Measurements from ENCODE around the gene SLC9A3. TPM values are rescaled to one million over a fixed set of nuclear protein-coding genes. Genes with fewer than 3 reads are reported as not detected.

Gene SLC9A3
- total RNA-seq, 1 experiment from 2014 or later = 0.85 TPM

- no peak within 1 kb of the TSS for H2BK12ac ChIP-seq (ENCODE audit: insufficient read length, low read depth, low read length)
- peak within 1 kb of the TSS; percentile 94 to 98 for H3K4me3 Mint-ChIP-seq
- peaks cover 10% of the 10 kb centered on the region for H3K79me1 ChIP-seq (ENCODE audit: insufficient read depth, low read depth, low read length, poor library complexity, severe bottlenecking)
- no peaks in the 10 kb centered on the region for H3K4me1 ChIP-seq (ENCODE audit: insufficient read depth, low read length)
- no peak within 1 kb of the TSS for H2BK20ac ChIP-seq (ENCODE audit: low read depth, low read length, poor library complexity, severe bottlenecking)
- no CpG with 5 or more reads among the region's 73 CpGs for WGBS (ENCODE audit: extremely low coverage, insufficient read length, low lambda C conversion rate)
- no peak within 1 kb of the TSS for H4K8ac ChIP-seq (replicated peaks; ENCODE audit: insufficient read length, low read depth, low read length)
- no peak within 1 kb of the TSS for H3K56ac ChIP-seq (ENCODE audit: insufficient read length, low read depth, low read length)
- TF ChIP-seq CTCF (conservative IDR thresholded peaks at IDR 0.05) = no peak
- H3K4ac ChIP-seq (ENCODE audit: low read depth, low read length) = no peak within 1 kb of the TSS
- H3T11ph ChIP-seq (ENCODE audit: low read length) = no peak within 1 kb of the TSS
- H3K79me2 ChIP-seq (ENCODE audit: insufficient read depth, low read length) = peaks cover 6% of the 10 kb centered on the region; the same call in 1 of the 2 replicates
- no peaks in the 10 kb centered on the region for H3K27me3 ChIP-seq (ENCODE audit: insufficient read depth, low read length)
- H2AFZ ChIP-seq (ENCODE audit: low read length) = no peak within 1 kb of the TSS
- no peak within 1 kb of the TSS for H2AK5ac ChIP-seq (ENCODE audit: insufficient read length, low read length)
- H2BK5ac ChIP-seq (ENCODE audit: insufficient read length, low read length) = no peak within 1 kb of the TSS
- peaks cover 8 to 10% of the 10 kb centered on the region in 2 experiments; a peak in 3 of 4 replicates for H3K4me1 Mint-ChIP-seq
- no peak within 1 kb of the TSS for H4K5ac ChIP-seq (ENCODE audit: insufficient read length, low read depth, low read length)
- no peak within 1 kb of the TSS for H2BK120ac ChIP-seq (ENCODE audit: low read depth, low read length, poor library complexity, severe bottlenecking)
- no peak within 1 kb of the TSS for H3K27ac ChIP-seq (ENCODE audit: insufficient read length, low read depth, low read length)
- H3K23me2 ChIP-seq (ENCODE audit: insufficient read length, low read depth, low read length, poor library complexity, severe bottlenecking) = peaks cover 12% of the 10 kb centered on the region
- H3K9ac ChIP-seq (ENCODE audit: extremely low read depth, insufficient read length, low read length) = peak within 1 kb of the TSS; percentile 56
- no peak within 1 kb of the TSS for H2BK15ac ChIP-seq (ENCODE audit: low read depth, low read length)
- no peaks in the 10 kb centered on the region for H3K9me3 ChIP-seq (ENCODE audit: control insufficient read depth, low read depth, low read length)
- 0 out of 5 replicates have a peak, but pooled peaks cover 0 to 3% of the 10 kb centered on the region in 2 experiments for H3K9me3 Mint-ChIP-seq
- peaks cover 23% of the 10 kb centered on the region for H3K27me3 Mint-ChIP-seq (ENCODE audit: low read depth)
- peak within 1 kb of the TSS; percentile 24; the same call in 1 of the 2 replicates for H3K14ac ChIP-seq (ENCODE audit: insufficient read depth, low read length)
- H4K20me1 ChIP-seq (ENCODE audit: control insufficient read depth, insufficient read depth, insufficient read length) = no peaks in the 10 kb centered on the region
- H3K23ac ChIP-seq (ENCODE audit: insufficient read length, low read depth, low read length) = no peak within 1 kb of the TSS
- H3K27ac Mint-ChIP-seq = peak within 1 kb of the TSS in 2 of 3 experiments; percentile 47 to 92; a peak in 3 of 7 replicates
- H3K36me3 Mint-ChIP-seq (ENCODE audit: insufficient read depth in 1 of 3, low read depth in 3 of 3) = peaks cover 8 to 15% (median 13%) of the 10 kb centered on the region in 3 experiments; a peak in 6 of 7 replicates
- H4K91ac ChIP-seq (ENCODE audit: insufficient read length, low read depth, low read length) = no peak within 1 kb of the TSS
- DNase-seq = peak; percentile 70
- H3K4me2 ChIP-seq (ENCODE audit: insufficient read depth, insufficient read length, low read length) = peak within 1 kb of the TSS; percentile 96
- no peak within 1 kb of the TSS for H3K18ac ChIP-seq (ENCODE audit: insufficient read length, low read depth, low read length)
Observed at GRCh38 chr5:442335-443238, 81.7 kb downstream of the SLC9A3 start, which contains the start of gene EXOC3. Gene EXOC3, plus strand, starts transcription at chr5:443176. Its CDS starts 3,030 bp downstream, at chr5:446206.

Measured in H9 (cell line).